ENCODE measurements around the gene VSX1. TPM values are rescaled to one million over a fixed set of nuclear protein-coding genes. Genes with fewer than 3 reads are reported as not detected.

The VSX1 gene
- total and polyA plus RNA-seq, 9 of the 15 experiments (the other 6 are each of a cell fraction or from before 2014, with no cell fraction given) = not detected

DNA sequence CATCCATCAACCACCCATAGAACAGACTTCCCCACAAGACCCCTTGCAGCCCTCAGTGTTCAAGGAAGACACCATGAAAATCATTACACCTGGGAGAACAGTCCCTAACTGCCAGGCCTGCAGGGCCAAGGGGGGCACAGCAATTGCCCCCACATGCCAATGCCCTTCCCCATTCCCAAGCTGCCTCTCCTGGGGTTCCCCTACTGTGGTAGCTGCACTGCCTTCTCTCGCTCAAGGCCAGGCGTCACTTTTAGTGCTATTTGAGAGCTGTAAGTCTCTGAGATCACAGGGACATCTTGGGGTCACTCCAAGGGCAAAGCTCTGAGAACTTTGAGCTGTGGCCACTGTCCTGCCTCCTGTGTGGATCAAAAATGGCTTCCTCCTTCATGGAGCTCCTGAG lies 18.0 kb downstream of the VSX1 start:
- ChIA-PET POLR2A (interaction anchor here (0.6 kb wide), 1 partner anchor 468 kb away, joined by 3 read pairs; no protein-coding TSS in a partner anchor), CTCF (ENCODE audit: low intra/inter-chr PET ratio) (interaction anchor here (4.3 kb wide), 1 partner anchor 70 kb away, joined by 34 read pairs; the partner anchor contains the start of gene APMAP)
- no peaks in the 10 kb centered on the region for H3K4me1 ChIP-seq (replicated peaks in 1 of 2; ENCODE audit: control insufficient read depth in 2 of 2, insufficient read depth in 2 of 2, low read length in 2 of 2)
- in situ Hi-C loops (cut with MboI) (loop anchor here (5.0 kb wide), 1 partner anchor 72 kb away; the partner anchor contains the start of gene APMAP), intact Hi-C loops (cut with micrococcal nuclease) (no loop called here)
- no peak overlapping the region for H3K27ac ChIP-seq (ENCODE audit: extremely low read depth, low read depth, low read length)
- no peak overlapping the region for H3K9ac ChIP-seq (ENCODE audit: insufficient read depth in 1 of 2, low read depth in 2 of 2, low read length in 2 of 2)
- H2AFZ ChIP-seq (ENCODE audit: low read depth, low read length) = no peak overlapping the region
- TF ChIP-seq HNRNPLL (IDR thresholded peaks at IDR 0.05; ENCODE audit: low read depth, low read length, poor library complexity, severe bottlenecking) (no peak), YY1 (IDR thresholded peaks at IDR 0.05; ENCODE audit: borderline replicate concordance in 1 of 3, control insufficient read depth in 1 of 3, extremely low read depth in 1 of 3, insufficient read depth in 3 of 3, insufficient read length in 1 of 3, insufficient replicate concordance in 2 of 3, low read depth in 1 of 3, low read length in 2 of 3) (no peak), CHD2 (IDR thresholded peaks at IDR 0.05; ENCODE audit: low read depth, low read length) (no peak), KAT7 (CRISPR knock-in tag; IDR thresholded peaks at IDR 0.05; ENCODE audit: borderline replicate concordance) (no peak), RFX5 (IDR thresholded peaks at IDR 0.05; ENCODE audit: low read depth, low read length) (no peak), SUPT5H (IDR thresholded peaks at IDR 0.05) (no peak), HDAC2 (IDR thresholded peaks at IDR 0.05) (no peak), REST (IDR thresholded peaks at IDR 0.05; ENCODE audit: borderline replicate concordance) (no peak), REST (CRISPR knock-in tag; IDR thresholded peaks at IDR 0.05; ENCODE audit: low read depth) (no peak), CREB1 (IDR thresholded peaks at IDR 0.05) (no peak), CREB1 (CRISPR knock-in tag; IDR thresholded peaks at IDR 0.05) (no peak)
- TF ChIP-seq, protein P1, sequence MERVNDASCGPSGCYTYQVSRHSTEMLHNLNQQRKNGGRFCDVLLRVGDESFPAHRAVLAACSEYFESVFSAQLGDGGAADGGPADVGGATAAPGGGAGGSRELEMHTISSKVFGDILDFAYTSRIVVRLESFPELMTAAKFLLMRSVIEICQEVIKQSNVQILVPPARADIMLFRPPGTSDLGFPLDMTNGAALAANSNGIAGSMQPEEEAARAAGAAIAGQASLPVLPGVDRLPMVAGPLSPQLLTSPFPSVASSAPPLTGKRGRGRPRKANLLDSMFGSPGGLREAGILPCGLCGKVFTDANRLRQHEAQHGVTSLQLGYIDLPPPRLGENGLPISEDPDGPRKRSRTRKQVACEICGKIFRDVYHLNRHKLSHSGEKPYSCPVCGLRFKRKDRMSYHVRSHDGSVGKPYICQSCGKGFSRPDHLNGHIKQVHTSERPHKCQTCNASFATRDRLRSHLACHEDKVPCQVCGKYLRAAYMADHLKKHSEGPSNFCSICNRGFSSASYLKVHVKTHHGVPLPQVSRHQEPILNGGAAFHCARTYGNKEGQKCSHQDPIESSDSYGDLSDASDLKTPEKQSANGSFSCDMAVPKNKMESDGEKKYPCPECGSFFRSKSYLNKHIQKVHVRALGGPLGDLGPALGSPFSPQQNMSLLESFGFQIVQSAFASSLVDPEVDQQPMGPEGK (CRISPR knock-in tag; IDR thresholded peaks at IDR 0.05; ENCODE audit: borderline replicate concordance) = no peak
- peaks cover 0 to 28% of the 10 kb centered on the region in 2 experiments; a peak in 4 of 5 replicates for H3K27me3 ChIP-seq (ENCODE audit: control insufficient read depth in 2 of 2, insufficient read depth in 2 of 2, low read length in 2 of 2)
- no peak for DNase-seq (ENCODE audit: extremely low read depth in 1 of 4, low spot score in 3 of 4)
- no peak overlapping the region for H3K4me3 ChIP-seq
- no peak for FAIRE-seq
- WGBS (ENCODE audit: insufficient coverage, low coverage, missing lambda C conversion rate) = 0% methylated on average over 2 of the region's 2 CpGs
- H3K4me2 ChIP-seq (ENCODE audit: insufficient read depth, low read length) = no peak overlapping the region
- no peaks in the 10 kb centered on the region for H3K9me1 ChIP-seq (ENCODE audit: control insufficient read depth, insufficient read depth, low read length)
- H4K20me1 ChIP-seq (replicated peaks; ENCODE audit: control insufficient read depth, insufficient read depth, low read length) = no peaks in the 10 kb centered on the region
- no peaks in the 10 kb centered on the region for H3K79me2 ChIP-seq (ENCODE audit: control insufficient read depth, insufficient read depth, low read length)
- no TSS peak for BruUV-seq (replicated peaks)
- no peak for ATAC-seq
- H3K36me3 ChIP-seq (ENCODE audit: control insufficient read depth, insufficient read depth, low read length) = no peaks in the 10 kb centered on the region
- H3K9me3 ChIP-seq (replicated peaks; ENCODE audit: control insufficient read depth, insufficient read depth, low read depth, low read length) = no peaks in the 10 kb centered on the region

Data from K562 (cell line).